Mesothelial cell of epicardium (in vitro differentiated cells): ENCODE measurements around the gene CEP112. TPM values are rescaled to one million over a fixed set of nuclear protein-coding genes. Genes with fewer than 3 reads are reported as not detected.

Experiments
- DNase-seq, 2 experiments: peaks; one replicate each; pipeline ENCODE4 v3.0.0; 2021; ENCODE audit warnings: low spot score in 2 of 2; ENCODE audit not compliant: unreplicated experiment in 2 of 2
- H3K27ac Mint-ChIP-seq: 2 replicates; pipeline ENCODE4 v1.8.0; 2021; ENCODE audit warnings: mixed read lengths
- H3K27me3 Mint-ChIP-seq: 2 replicates; pipeline ENCODE4 v1.8.0; 2021; ENCODE audit warnings: low read depth, mixed read lengths
- H3K36me3 Mint-ChIP-seq: 2 replicates; pipeline ENCODE4 v1.8.0; 2021; ENCODE audit warnings: mixed read lengths
- H3K4me1 Mint-ChIP-seq: 2 replicates; pipeline ENCODE4 v1.8.0; 2021; ENCODE audit warnings: mixed read lengths
- H3K4me3 Mint-ChIP-seq: 2 replicates; pipeline ENCODE4 v1.8.0; 2021; ENCODE audit warnings: mild to moderate bottlenecking, moderate library complexity, mixed read lengths
- H3K9me3 Mint-ChIP-seq: 2 replicates; pipeline ENCODE4 v1.8.0; 2021; ENCODE audit warnings: mixed read lengths
- total RNA-seq: library from RNA; stranded (reverse); gene quantifications from 3 replicates; pipeline ENCODE4 v1.2.1, GENCODE V29; 2021
- TF ChIP-seq, protein P1 (sequence below): fragments of 200-600 bp; sonication (generic); IDR thresholded peaks from one replicate; pipeline ENCODE4 v1.5.0; 2021; ENCODE audit warnings: antibody characterized with exemption; ENCODE audit not compliant: unreplicated experiment

The CEP112 gene
- total RNA-seq, 1 donor from 2014 or later, result 24.0 TPM

DNA sequence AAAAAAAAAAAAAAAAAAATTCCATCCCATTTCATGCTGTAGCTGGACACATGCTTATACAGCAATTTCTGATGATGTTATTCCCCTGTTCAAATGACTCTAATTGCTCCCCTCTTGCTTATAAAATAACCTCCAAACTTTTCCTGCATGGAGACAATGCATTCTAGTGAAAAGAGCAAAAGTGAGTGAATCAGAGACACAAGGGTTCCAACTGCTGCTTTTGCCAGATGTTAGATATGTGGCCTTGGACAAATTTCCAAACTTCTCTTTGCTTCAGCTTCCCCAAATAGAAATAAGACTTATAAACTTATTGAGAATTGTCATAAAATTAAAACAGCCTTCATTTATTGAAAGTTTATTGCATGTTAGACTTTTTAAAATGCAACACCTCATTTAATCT is 565.5 kb downstream of the CEP112 start:
- Mint-ChIP-seq H3K9me3 (peaks cover 3% of the 10 kb centered on the region), H3K36me3 (peaks cover 2% of the 10 kb centered on the region), H3K4me3 (no peak overlapping the region), H3K27ac (no peak overlapping the region), H3K27me3 (no peaks in the 10 kb centered on the region), H3K4me1 (peaks cover 34% of the 10 kb centered on the region)
- no peak for DNase-seq
- TF ChIP-seq, protein P1, sequence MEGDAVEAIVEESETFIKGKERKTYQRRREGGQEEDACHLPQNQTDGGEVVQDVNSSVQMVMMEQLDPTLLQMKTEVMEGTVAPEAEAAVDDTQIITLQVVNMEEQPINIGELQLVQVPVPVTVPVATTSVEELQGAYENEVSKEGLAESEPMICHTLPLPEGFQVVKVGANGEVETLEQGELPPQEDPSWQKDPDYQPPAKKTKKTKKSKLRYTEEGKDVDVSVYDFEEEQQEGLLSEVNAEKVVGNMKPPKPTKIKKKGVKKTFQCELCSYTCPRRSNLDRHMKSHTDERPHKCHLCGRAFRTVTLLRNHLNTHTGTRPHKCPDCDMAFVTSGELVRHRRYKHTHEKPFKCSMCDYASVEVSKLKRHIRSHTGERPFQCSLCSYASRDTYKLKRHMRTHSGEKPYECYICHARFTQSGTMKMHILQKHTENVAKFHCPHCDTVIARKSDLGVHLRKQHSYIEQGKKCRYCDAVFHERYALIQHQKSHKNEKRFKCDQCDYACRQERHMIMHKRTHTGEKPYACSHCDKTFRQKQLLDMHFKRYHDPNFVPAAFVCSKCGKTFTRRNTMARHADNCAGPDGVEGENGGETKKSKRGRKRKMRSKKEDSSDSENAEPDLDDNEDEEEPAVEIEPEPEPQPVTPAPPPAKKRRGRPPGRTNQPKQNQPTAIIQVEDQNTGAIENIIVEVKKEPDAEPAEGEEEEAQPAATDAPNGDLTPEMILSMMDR, result no peak

DNA sequence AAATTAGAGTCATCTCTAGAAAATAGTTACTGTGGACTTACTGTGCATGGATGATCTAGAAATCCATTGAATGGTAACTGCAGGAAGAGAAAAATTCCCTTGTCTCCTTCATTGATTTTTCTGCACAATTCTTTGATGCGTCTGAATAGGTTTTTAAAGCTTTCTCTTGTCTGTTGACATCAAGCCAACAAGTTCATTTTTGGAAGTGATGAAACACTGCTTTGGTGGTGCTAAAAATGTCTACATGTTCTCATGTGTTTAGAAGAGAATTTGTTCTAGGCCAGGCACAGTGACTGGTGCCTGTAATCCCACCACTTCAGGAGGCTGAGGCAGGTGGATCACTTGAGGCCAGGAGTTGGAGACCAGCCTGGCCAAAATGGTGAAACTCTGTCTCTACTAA is 573.4 kb downstream of the CEP112 start:
- no peak overlapping the region for H3K27ac Mint-ChIP-seq
- peaks cover 5% of the 10 kb centered on the region for H3K9me3 Mint-ChIP-seq
- no peak for DNase-seq
- no peak overlapping the region for H3K4me3 Mint-ChIP-seq
- H3K27me3 Mint-ChIP-seq, result no peaks in the 10 kb centered on the region
- TF ChIP-seq, protein P1, result no peak
- peaks cover 7% of the 10 kb centered on the region for H3K4me1 Mint-ChIP-seq
- H3K36me3 Mint-ChIP-seq, result peaks cover 2% of the 10 kb centered on the region

DNA sequence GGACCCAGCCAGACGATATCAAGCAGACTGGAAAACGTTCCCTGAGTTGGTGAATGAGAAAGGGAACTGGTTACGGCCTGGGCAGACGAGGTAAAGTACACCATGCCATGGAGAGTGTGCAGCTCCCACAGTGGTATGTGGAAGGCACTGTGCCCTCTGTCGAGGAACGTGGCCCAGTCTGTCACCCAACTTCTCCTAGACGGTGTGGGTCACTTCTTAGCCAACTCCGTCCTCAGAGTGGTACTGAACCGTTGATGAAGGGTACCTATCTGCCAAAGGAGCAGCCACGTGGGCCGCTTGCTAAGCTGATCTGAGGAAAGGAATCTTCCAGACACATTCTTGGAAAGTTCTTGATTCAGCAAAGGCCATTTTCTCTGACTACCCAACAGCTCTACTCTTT is 574.4 kb downstream of the CEP112 start:
- H3K27ac Mint-ChIP-seq, result no peak overlapping the region
- peaks cover 4% of the 10 kb centered on the region for H3K9me3 Mint-ChIP-seq
- H3K4me1 Mint-ChIP-seq, result peaks cover 7% of the 10 kb centered on the region
- H3K4me3 Mint-ChIP-seq, result no peak overlapping the region
- H3K27me3 Mint-ChIP-seq, result no peaks in the 10 kb centered on the region
- H3K36me3 Mint-ChIP-seq, result no peaks in the 10 kb centered on the region
- TF ChIP-seq, protein P1, result no peak
- no peak for DNase-seq

DNA sequence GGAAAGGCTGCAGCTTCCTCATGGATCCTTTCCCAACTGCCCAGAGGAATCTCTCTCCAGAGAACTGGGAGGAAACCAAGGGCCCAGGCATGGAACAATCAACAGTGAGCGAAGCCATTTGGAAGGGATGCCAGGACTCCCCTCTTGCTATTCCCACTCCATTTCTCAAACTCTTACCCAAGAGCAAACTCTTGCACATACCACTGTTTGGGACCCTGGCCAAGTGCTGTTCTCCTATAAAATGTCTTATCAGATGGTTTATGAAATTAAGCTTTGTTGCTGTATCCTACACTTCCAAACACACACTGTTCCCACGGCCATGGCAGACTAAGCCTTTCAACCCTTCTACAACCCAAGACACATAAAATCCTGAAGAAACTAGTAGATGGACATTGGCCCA is 582.2 kb downstream of the CEP112 start:
- no peaks in the 10 kb centered on the region for H3K27me3 Mint-ChIP-seq
- H3K9me3 Mint-ChIP-seq, result no peaks in the 10 kb centered on the region
- peak overlapping the region; percentile 3 for H3K27ac Mint-ChIP-seq
- DNase-seq, result no peak
- TF ChIP-seq, protein P1, result no peak
- H3K36me3 Mint-ChIP-seq, result no peaks in the 10 kb centered on the region
- H3K4me3 Mint-ChIP-seq, result no peak overlapping the region
- peaks cover 8% of the 10 kb centered on the region for H3K4me1 Mint-ChIP-seq

DNA sequence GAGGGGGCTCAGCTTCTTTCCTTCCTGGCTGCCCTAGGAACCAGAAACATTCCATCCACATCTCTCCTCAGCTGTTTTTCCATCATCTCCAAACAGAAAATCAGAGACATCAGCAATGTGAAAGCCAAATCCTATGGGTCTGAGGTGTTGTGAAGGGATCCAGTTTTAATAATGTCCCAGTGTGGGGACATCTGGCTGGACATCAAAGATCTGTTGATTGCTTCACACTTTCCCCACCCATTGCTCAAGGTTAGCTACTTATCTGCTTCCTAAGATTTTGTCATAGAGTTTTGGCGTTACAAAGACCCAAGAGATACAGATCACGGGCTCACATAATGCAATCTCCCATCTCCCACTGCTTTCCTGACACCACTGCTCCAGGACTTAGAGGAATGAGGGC is 582.6 kb downstream of the CEP112 start:
- Mint-ChIP-seq H3K4me3 (no peak overlapping the region), H3K9me3 (no peaks in the 10 kb centered on the region), H3K27ac (peak overlapping the region; percentile 3), H3K27me3 (no peaks in the 10 kb centered on the region), H3K4me1 (peaks cover 6% of the 10 kb centered on the region), H3K36me3 (no peaks in the 10 kb centered on the region)
- no peak for DNase-seq
- TF ChIP-seq, protein P1, result no peak

DNA sequence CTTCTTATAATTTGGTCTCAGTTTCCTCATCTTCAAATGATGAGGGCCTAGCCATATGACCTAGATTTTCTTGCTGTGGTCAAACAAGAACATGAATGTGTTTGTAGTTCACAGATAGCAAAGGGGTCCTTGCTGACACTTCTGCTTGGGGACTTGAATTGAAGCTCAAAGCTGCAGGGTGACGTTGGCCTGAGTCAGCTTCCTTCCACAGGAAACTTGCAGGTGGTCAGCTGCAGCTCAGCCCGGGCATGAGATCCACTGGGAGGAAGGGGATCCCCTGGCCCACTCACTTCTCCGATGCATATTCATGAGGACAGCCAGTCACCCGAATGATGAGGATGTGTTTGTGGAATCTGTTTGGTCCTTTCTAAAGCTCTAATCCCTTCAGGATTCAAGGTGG is 587.9 kb downstream of the CEP112 start:
- H3K36me3 Mint-ChIP-seq, result no peaks in the 10 kb centered on the region
- H3K27ac Mint-ChIP-seq, result no peak overlapping the region
- no peak for DNase-seq
- H3K9me3 Mint-ChIP-seq, result no peaks in the 10 kb centered on the region
- TF ChIP-seq, protein P1, result no peak
- no peak overlapping the region for H3K4me3 Mint-ChIP-seq
- H3K27me3 Mint-ChIP-seq, result no peaks in the 10 kb centered on the region
- H3K4me1 Mint-ChIP-seq, result peaks cover 8% of the 10 kb centered on the region
